PFSK-1 (cell line): ENCODE measurements around the gene LMF2.

Experiments
- POLR2AphosphoS5 ChIP-seq: IDR thresholded peaks from 2 replicates; pipeline ENCODE4 v1.6.1; 2012; ENCODE audit warnings: low read depth, mild to moderate bottlenecking, control low read depth, low read length, moderate library complexity
- REST ChIP-seq, 2 experiments: IDR thresholded peaks; 2 replicates each; pipeline versions ENCODE4 v1.6.1 to v1.8.0; 2011 to 2012; ENCODE audit warnings: low read depth in 2 of 2, low read length in 2 of 2, control low read depth in 1 of 2, inconsistent platforms in 1 of 2, mild to moderate bottlenecking in 1 of 2, moderate library complexity in 1 of 2; ENCODE audit not compliant: insufficient read depth in 1 of 2
- SIN3A ChIP-seq: IDR thresholded peaks from 2 replicates; pipeline ENCODE4 v1.6.1; 2012; ENCODE audit warnings: mild to moderate bottlenecking, low read length, moderate library complexity, borderline replicate concordance; ENCODE audit not compliant: insufficient read depth

GRCh38 chr22:50520826-50521453 is 13.4 kb upstream of the LMF2 start:
- TF ChIP-seq POLR2AphosphoS5, result no peak
- no peak for TF ChIP-seq REST (IDR thresholded peaks at IDR 0.05; ENCODE audit: insufficient read depth in 1 of 2, low read depth in 2 of 2, low read length in 2 of 2)
- TF ChIP-seq SIN3A, result no peak
